HepG2 (cell line): ENCODE data around the gene CASTOR1. TPM values are rescaled to one million over a fixed set of nuclear protein-coding genes. Genes with fewer than 3 reads are reported as not detected.

Experiments used
- ATAC-seq: fragments of 200-7000 bp; cut with Tn5 transposase; 3 replicates; pipeline ENCODE4 v1.9.1; 2020; ENCODE audit warnings: mild to moderate bottlenecking, moderate library complexity
- BruUV-seq: library from RNA; stranded (reverse); fragments of 400-500 nt; replicated peaks from 2 replicates; lab custom pipeline; 2021; lab: Mats Ljungman, UMichigan
- CTCF ChIA-PET: fragments of 300-600 bp; formaldehyde crosslinking; extraction: SDS; loops from one replicate; lab custom pipeline; 2021; ENCODE audit warnings: low total read pairs, inconsistent platforms, low intra/inter-chr PET ratio; lab: Yijun Ruan, JAX
- POLR2A ChIA-PET: fragments of 350-600 bp; sonication (Branson Sonifier 250); formaldehyde crosslinking; loops from one replicate; lab custom pipeline; 2020; ENCODE audit warnings: antibody characterized with exemption, inconsistent platforms; lab: Yijun Ruan, JAX
- DNase-seq: peaks from one replicate; pipeline ENCODE4 v3.0.0-alpha.2; 2015; ENCODE audit warnings: low spot score
- FAIRE-seq: peaks from 3 replicates; lab custom pipeline; 2011; peaks lifted over from hg19 to GRCh38; lab: Jason Lieb, UNC
- H2AFZ ChIP-seq: one replicate; pipeline ENCODE4 v1.6.1; 2011; ENCODE audit warnings: low read length, inconsistent platforms
- H3K27ac ChIP-seq: fragments of 300-600 bp; 3 replicates; pipeline ENCODE4 v1.8.0; 2011; ENCODE audit warnings: mixed run types, mild to moderate bottlenecking, mixed read lengths, low read length, inconsistent platforms; ENCODE audit not compliant: insufficient read depth; ENCODE audit errors: extremely low read length
- H3K27me3 ChIP-seq, 2 experiments: fragments of 200-600 bp in 1 of 2; 2 replicates in 1 of 2; 3 replicates in 1 of 2; pipeline versions ENCODE4 v1.6.0 to v1.8.0; 2011; ENCODE audit warnings: low read length in 2 of 2, mild to moderate bottlenecking in 2 of 2, moderate library complexity in 2 of 2, inconsistent platforms in 1 of 2; ENCODE audit not compliant: insufficient read depth in 2 of 2, control insufficient read depth in 1 of 2
- H3K36me3 ChIP-seq, 2 experiments: fragments of 200-600 bp in 1 of 2; replicated peaks in 1 of 2; 2 replicates in 1 of 2; 3 replicates in 1 of 2; pipeline versions ENCODE4 v1.5.1 to v1.8.0; 2011; ENCODE audit warnings: low read length in 2 of 2, inconsistent platforms in 1 of 2; ENCODE audit not compliant: insufficient read depth in 2 of 2, control insufficient read depth in 1 of 2
- H3K4me1 ChIP-seq: 2 replicates; pipeline ENCODE4 v1.5.1; 2012; ENCODE audit warnings: low read length, inconsistent platforms; ENCODE audit not compliant: insufficient read depth
- H3K4me2 ChIP-seq: 2 replicates; pipeline ENCODE4 v1.6.0; 2011; ENCODE audit warnings: low read depth, low read length, inconsistent platforms
- H3K4me3 ChIP-seq, 3 experiments: fragments of 200-600 bp in 1 of 3; sonication (generic), shearing (Covaris generic) in 1 of 3; replicated peaks in 1 of 3; 2 replicates each; pipeline ENCODE4 v1.5.1; 2011 to 2016; ENCODE audit warnings: low read length in 3 of 3, inconsistent platforms in 2 of 3, low read depth in 2 of 3, mild to moderate bottlenecking in 2 of 3, control low read depth in 1 of 3, mixed read lengths in 1 of 3; ENCODE audit not compliant: insufficient read depth in 1 of 3
- H3K79me2 ChIP-seq: one replicate; pipeline ENCODE4 v1.6.1; 2011; ENCODE audit warnings: low read length, inconsistent platforms; ENCODE audit not compliant: insufficient read depth
- H3K9ac ChIP-seq: 2 replicates; pipeline ENCODE4 v1.6.0; 2011; ENCODE audit warnings: mild to moderate bottlenecking, low read depth, low read length, inconsistent platforms; ENCODE audit not compliant: insufficient read depth
- H3K9me3 ChIP-seq: 2 replicates; pipeline ENCODE4 v1.5.1; 2012; ENCODE audit warnings: mild to moderate bottlenecking, low read length
- H4K20me1 ChIP-seq: 2 replicates; pipeline ENCODE4 v1.6.0; 2011; ENCODE audit warnings: inconsistent platforms, mild to moderate bottlenecking, low read length, moderate library complexity; ENCODE audit not compliant: insufficient read depth
- GTF2F1 ChIP-seq: fragments of 150-350 bp; IDR thresholded peaks from 2 replicates; pipeline ENCODE4 v1.6.1; 2014; ENCODE audit warnings: low read length
- KDM5B ChIP-seq: sonication (generic); formaldehyde crosslinking; IDR thresholded peaks from 2 replicates; pipeline ENCODE4 v1.4.0; 2020; ENCODE audit warnings: missing genetic modification reagents, mild to moderate bottlenecking, borderline replicate concordance
- PRDM4 ChIP-seq: sonication (generic); formaldehyde crosslinking; IDR thresholded peaks from 2 replicates; pipeline ENCODE4 v1.9.0; 2021; ENCODE audit warnings: missing genetic modification reagents, borderline replicate concordance
- RFX5 ChIP-seq: IDR thresholded peaks from 2 replicates; pipeline ENCODE4 v1.6.1; 2011; ENCODE audit warnings: low read depth, low read length, improper control_type of control experiment
- SETDB1 ChIP-seq: sonication (generic); formaldehyde crosslinking; IDR thresholded peaks from 2 replicates; pipeline ENCODE4 v1.5.1; 2020; ENCODE audit warnings: missing genetic modification reagents, mild to moderate bottlenecking, borderline replicate concordance
- TOE1 ChIP-seq: sonication (generic); formaldehyde crosslinking; IDR thresholded peaks from 2 replicates; pipeline ENCODE4 v1.4.0; 2020; ENCODE audit warnings: mild to moderate bottlenecking, missing genetic modification reagents
- ZBED4 ChIP-seq: sonication (generic); formaldehyde crosslinking; IDR thresholded peaks from 2 replicates; pipeline ENCODE4 v1.4.0; 2020; ENCODE audit warnings: missing genetic modification reagents, borderline replicate concordance
- ZNF280D ChIP-seq: sonication (generic); formaldehyde crosslinking; IDR thresholded peaks from 2 replicates; pipeline ENCODE4 v1.5.1; 2020; ENCODE audit warnings: mild to moderate bottlenecking, missing genetic modification reagents
- ZNF382 ChIP-seq: sonication (generic); formaldehyde crosslinking; IDR thresholded peaks from 2 replicates; pipeline ENCODE4 v1.5.0; 2020; ENCODE audit warnings: missing genetic modification reagents, mild to moderate bottlenecking, borderline replicate concordance
- ZNF547 ChIP-seq: sonication (generic); formaldehyde crosslinking; IDR thresholded peaks from 2 replicates; pipeline ENCODE4 v1.5.1; 2020; ENCODE audit warnings: mild to moderate bottlenecking, missing genetic modification reagents
- ZNF562 ChIP-seq: sonication (generic); formaldehyde crosslinking; IDR thresholded peaks from 2 replicates; pipeline ENCODE4 v1.8.0; 2022; ENCODE audit warnings: missing genetic modification reagents, borderline replicate concordance
- ZNF674 ChIP-seq: sonication (generic); formaldehyde crosslinking; IDR thresholded peaks from 2 replicates; pipeline ENCODE4 v1.5.0; 2020; ENCODE audit warnings: low read depth, mild to moderate bottlenecking, missing genetic modification reagents
- ZNF740 ChIP-seq: sonication (generic); formaldehyde crosslinking; IDR thresholded peaks from 2 replicates; pipeline ENCODE4 v1.4.0; 2020; ENCODE audit warnings: missing genetic modification reagents
- ZSCAN29 ChIP-seq: sonication (generic); formaldehyde crosslinking; conservative IDR thresholded peaks from 2 replicates; pipeline ENCODE4 v1.4.0; 2020; ENCODE audit warnings: mild to moderate bottlenecking, missing genetic modification reagents
- WGBS: methylation state at CpG from one replicate; pipeline ENCODE4 v1.1.6; 2017; ENCODE audit warnings: low lambda C conversion rate; 5-methylcytosine and 5-hydroxymethylcytosine counted together
- in situ Hi-C: cut with HindIII; loops from 2 replicates; pipeline ENCODE4 v1.10.0; 2017; ENCODE audit warnings: low pct_unique_long_range_greater_than_20kb; ENCODE audit not compliant: extremely low pct_ligation_motif_present
- intact Hi-C: fragments of 100-400 bp; cut with micrococcal nuclease; formaldehyde crosslinking; loops from one replicate; pipeline ENCODE4 v1.10.0; 2022; ENCODE audit not compliant: unreplicated experiment
- polyA plus RNA-seq, 8 experiments: library from polyadenylated mRNA; depleted of rRNA in 3 of 8; stranded (reverse) in 7 of 8; unstranded in 1 of 8; fragments of >200 nt; fragmentation: Illumina TruSeq in 4 of 8; extraction: Trizol in 4 of 8; gene quantifications; 2 replicates each; pipeline versions ENCODE4 v1.2.1 to v1.2.3, GENCODE V29; 2011 to 2016; ENCODE audit warnings: low read depth in 4 of 8, missing spikeins in 1 of 8, mixed read lengths in 1 of 8; ENCODE audit not compliant: insufficient read depth in 1 of 8
- total RNA-seq, 5 experiments: library from RNA; depleted of rRNA; stranded (reverse); fragments of >200 nt; fragmentation: Illumina TruSeq; extraction: Trizol; gene quantifications; 2 replicates each; pipeline ENCODE4 v1.2.3, GENCODE V29; 2016; ENCODE audit warnings: low read depth in 1 of 5

The CASTOR1 gene
- total and polyA plus RNA-seq, 2 of the 13 experiments (the other 11 are each of a cell fraction or from before 2014, with no cell fraction given) = 2.6 to 4.4 TPM

- no peak for TF ChIP-seq KDM5B (CRISPR knock-in tag)
- TF ChIP-seq ZNF547 = no peak
- TF ChIP-seq SETDB1 (CRISPR knock-in tag) = no peak
- TF ChIP-seq ZNF382 (CRISPR knock-in tag) = no peak
- no peak for TF ChIP-seq ZNF674
- no peak for TF ChIP-seq RFX5
- no peak for TF ChIP-seq GTF2F1
- TF ChIP-seq TOE1 (CRISPR knock-in tag) = no peak
- TF ChIP-seq ZNF562 (CRISPR knock-in tag) = no peak
- no peak for TF ChIP-seq ZBED4
These were observed 26.8 kb upstream of the CASTOR1 start (continued) for GRCh38 chr22:30315962-30316576.

- Histone ChIP-seq H3K9me3 (no peaks in the 10 kb centered on the region), H3K36me3 (no peaks in the 10 kb centered on the region), H2AFZ (no peak overlapping the region), H3K4me2 (no peak overlapping the region), H3K4me1 (peaks cover 45% of the 10 kb centered on the region), H3K4me3 (no peak overlapping the region), H3K9ac (no peak overlapping the region), H3K27ac (no peak overlapping the region), H4K20me1 (no peaks in the 10 kb centered on the region), H3K79me2 (no peaks in the 10 kb centered on the region), H3K27me3 (no peaks in the 10 kb centered on the region)
- 95% methylated on average over 8 of the region's 8 CpGs for WGBS
- no TSS peak for BruUV-seq
- ATAC-seq (no peak), DNase-seq (no peak), FAIRE-seq (no peak)
- ChIA-PET CTCF (no interaction called here), POLR2A (interaction anchor here (0.8 kb wide), 1 partner anchor 42 kb away, joined by 3 read pairs; the partner anchor contains the start of genes CCDC157 and SF3A1)
- intact Hi-C loops = no loop called here
- in situ Hi-C loops = no loop called here
- TF ChIP-seq ZNF740 = no peak
- TF ChIP-seq ZNF280D (CRISPR knock-in tag) = no peak
- no peak for TF ChIP-seq PRDM4 (CRISPR knock-in tag)
- TF ChIP-seq ZSCAN29 = no peak
These were observed 25.6 kb upstream of the CASTOR1 start for GRCh38 chr22:30314915-30315314.
